ENCODE measurements around the gene PAX6. TPM values are rescaled to one million over a fixed set of nuclear protein-coding genes. Genes with fewer than 3 reads are reported as not detected.
A peak's percentile ranks its signal among the peaks of the same experiment; 100 is the strongest.

The PAX6 gene
- total and polyA plus RNA-seq, 7 donors = 0.34 to 0.46 TPM; not detected in 5

- 5 to 8% methylated on average over 15 of the region's 15 CpGs for WGBS, 2 donors
These were observed 9.3 kb upstream of the PAX6 start for GRCh38 chr11:31820438-31820818.

GRCh38 chr11:31819621-31820437 is 8.7 kb upstream of the PAX6 start:
- Histone ChIP-seq H3K36me3 (no peaks in the 10 kb centered on the region), H3K4me1 (peaks cover 0 to 40% (median 36%) of the 10 kb centered on the region in 4 donors), H3K27me3 (peaks cover 91 to 100% (median 100%) of the 10 kb centered on the region in 3 donors), H3K4me3 (no peak overlapping the region), H3K9me3 (no peaks in the 10 kb centered on the region), H3K27ac (no peak overlapping the region)
- 9 to 11% methylated on average over 55 of the region's 55 CpGs for WGBS, 2 donors
- DNase-seq = peak; percentile 62
- intact Hi-C loops (cut with DNase I) = no loop called here
- TF ChIP-seq CTCF (IDR thresholded peaks at IDR 0.05) (no peak), POLR2A (IDR thresholded peaks at IDR 0.05) (no peak), POLR2AphosphoS5 (IDR thresholded peaks at IDR 0.05) (no peak), EP300 (IDR thresholded peaks at IDR 0.05) (no peak)

More at GRCh38 chr11:31820438-31820818, 9.3 kb upstream of the PAX6 start:
- no peaks in the 10 kb centered on the region for H3K36me3 ChIP-seq
- peaks cover 92 to 100% (median 100%) of the 10 kb centered on the region in 3 donors for H3K27me3 ChIP-seq
- TF ChIP-seq CTCF (IDR thresholded peaks at IDR 0.05) (no peak), POLR2AphosphoS5 (IDR thresholded peaks at IDR 0.05) (no peak), EP300 (IDR thresholded peaks at IDR 0.05) (no peak), POLR2A (IDR thresholded peaks at IDR 0.05) (no peak)
- H3K4me1 ChIP-seq = peaks cover 0 to 40% (median 34%) of the 10 kb centered on the region in 4 donors
- intact Hi-C loops (cut with DNase I) = no loop called here
- H3K9me3 ChIP-seq = no peaks in the 10 kb centered on the region
- DNase-seq = no peak
- no peak overlapping the region for H3K4me3 ChIP-seq
- no peak overlapping the region for H3K27ac ChIP-seq

GRCh38 chr11:31818874-31819331 is 7.8 kb upstream of the PAX6 start:
- Histone ChIP-seq H3K27ac (no peak overlapping the region), H3K36me3 (no peaks in the 10 kb centered on the region), H3K27me3 (peaks cover 91 to 100% (median 100%) of the 10 kb centered on the region in 3 donors), H3K4me3 (no peak overlapping the region), H3K4me1 (peaks cover 0 to 47% (median 44%) of the 10 kb centered on the region in 4 donors), H3K9me3 (no peaks in the 10 kb centered on the region)
- intact Hi-C loops (cut with DNase I) = no loop called here
- DNase-seq = no peak
- 6 to 8% methylated on average over 26 of the region's 26 CpGs for WGBS, 2 donors
- TF ChIP-seq EP300 (IDR thresholded peaks at IDR 0.05) = no peak
- no peak for TF ChIP-seq POLR2A (IDR thresholded peaks at IDR 0.05)
- TF ChIP-seq CTCF (IDR thresholded peaks at IDR 0.05) = no peak
- TF ChIP-seq POLR2AphosphoS5 (IDR thresholded peaks at IDR 0.05) = no peak

DNA sequence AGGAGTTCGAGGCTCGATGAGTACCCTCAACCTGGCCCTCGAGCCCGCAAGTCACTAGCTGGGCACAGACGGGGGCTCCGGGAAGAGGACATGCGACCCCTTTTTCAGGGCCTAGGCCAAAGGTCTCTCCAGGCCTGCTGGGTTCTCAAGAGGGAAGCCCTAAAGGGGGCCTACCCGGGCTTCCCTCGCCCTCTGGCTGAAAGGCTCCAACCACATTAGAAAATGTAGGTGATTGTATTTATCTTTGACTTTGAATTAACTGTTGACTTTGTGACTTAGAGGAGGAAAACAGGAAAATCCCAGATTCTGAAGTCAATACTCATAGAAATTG is 7.3 kb upstream of the PAX6 start:
- Histone ChIP-seq H3K27ac (no peak overlapping the region), H3K4me3 (no peak overlapping the region), H3K9me3 (no peaks in the 10 kb centered on the region), H3K36me3 (no peaks in the 10 kb centered on the region), H3K4me1 (peaks cover 0 to 52% (median 49%) of the 10 kb centered on the region in 4 donors), H3K27me3 (peaks cover 89 to 100% (median 100%) of the 10 kb centered on the region in 3 donors)
- 7 to 10% methylated on average over 9 of the region's 9 CpGs for WGBS, 2 donors
- DNase-seq = no peak
- TF ChIP-seq POLR2A (IDR thresholded peaks at IDR 0.05) (no peak), EP300 (IDR thresholded peaks at IDR 0.05) (no peak)
- intact Hi-C loops (cut with DNase I) = no loop called here

DNA sequence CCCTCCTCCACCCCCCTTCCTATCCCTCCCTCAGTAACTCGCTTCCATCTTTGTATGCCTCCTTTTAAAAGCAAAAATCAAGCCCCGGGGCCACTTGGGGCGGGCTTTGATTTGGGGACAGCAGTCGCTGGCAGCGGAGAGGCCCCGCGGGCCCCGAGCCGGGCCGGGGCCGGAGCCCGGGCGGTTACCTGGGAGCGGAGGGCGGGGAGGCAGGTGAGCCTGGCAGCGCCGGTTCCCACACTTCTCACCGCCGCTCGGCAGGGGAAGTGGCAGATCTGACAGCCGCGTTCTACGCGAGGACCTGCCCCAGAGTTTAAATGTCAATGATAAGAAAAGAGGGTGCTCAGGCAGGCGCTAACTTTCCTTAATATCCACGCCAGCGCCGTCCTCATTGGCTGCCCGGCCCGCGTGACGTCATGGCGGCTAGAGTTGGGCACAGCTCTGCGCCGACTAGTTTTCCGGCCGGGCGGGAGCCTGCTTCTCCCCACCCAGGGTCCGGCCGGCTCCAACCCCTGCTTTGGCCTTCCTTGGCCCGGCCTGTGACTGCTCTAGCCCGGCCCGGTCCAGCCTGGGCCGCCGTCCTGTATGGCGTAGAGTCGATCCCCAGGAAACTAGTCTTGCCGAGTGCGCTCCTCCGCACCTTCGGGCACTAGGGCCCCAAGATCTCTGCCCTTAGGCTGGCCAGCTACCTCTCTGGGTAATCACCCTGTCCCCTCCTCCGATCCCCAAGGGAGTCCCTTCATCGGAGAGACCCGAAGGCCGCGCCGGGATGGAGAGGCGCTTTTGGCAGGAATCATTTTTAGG is 6.7 kb upstream of the PAX6 start:
- H3K27me3 ChIP-seq = peaks cover 93 to 100% (median 100%) of the 10 kb centered on the region in 3 donors
- H3K4me3 ChIP-seq = peak overlapping the region in 2 of 4 donors; percentile 19 to 22
- no peak for TF ChIP-seq EP300 (IDR thresholded peaks at IDR 0.05)
- TF ChIP-seq POLR2A (IDR thresholded peaks at IDR 0.05) = no peak
- TF ChIP-seq POLR2AphosphoS5 (IDR thresholded peaks at IDR 0.05) = no peak
- no peak for TF ChIP-seq CTCF (IDR thresholded peaks at IDR 0.05)
- H3K4me1 ChIP-seq = peaks cover 0 to 58% (median 54%) of the 10 kb centered on the region in 4 donors
- WGBS, 2 donors = 5 to 6% methylated on average over 58 of the region's 58 CpGs
- DNase-seq = no peak
- intact Hi-C loops (cut with DNase I) = no loop called here
- H3K9me3 ChIP-seq = no peaks in the 10 kb centered on the region
- H3K36me3 ChIP-seq = no peaks in the 10 kb centered on the region
- H3K27ac ChIP-seq = no peak overlapping the region

All from sigmoid colon (tissue), 7 donors.